ENCODE data around the gene UBE2N.

DNA sequence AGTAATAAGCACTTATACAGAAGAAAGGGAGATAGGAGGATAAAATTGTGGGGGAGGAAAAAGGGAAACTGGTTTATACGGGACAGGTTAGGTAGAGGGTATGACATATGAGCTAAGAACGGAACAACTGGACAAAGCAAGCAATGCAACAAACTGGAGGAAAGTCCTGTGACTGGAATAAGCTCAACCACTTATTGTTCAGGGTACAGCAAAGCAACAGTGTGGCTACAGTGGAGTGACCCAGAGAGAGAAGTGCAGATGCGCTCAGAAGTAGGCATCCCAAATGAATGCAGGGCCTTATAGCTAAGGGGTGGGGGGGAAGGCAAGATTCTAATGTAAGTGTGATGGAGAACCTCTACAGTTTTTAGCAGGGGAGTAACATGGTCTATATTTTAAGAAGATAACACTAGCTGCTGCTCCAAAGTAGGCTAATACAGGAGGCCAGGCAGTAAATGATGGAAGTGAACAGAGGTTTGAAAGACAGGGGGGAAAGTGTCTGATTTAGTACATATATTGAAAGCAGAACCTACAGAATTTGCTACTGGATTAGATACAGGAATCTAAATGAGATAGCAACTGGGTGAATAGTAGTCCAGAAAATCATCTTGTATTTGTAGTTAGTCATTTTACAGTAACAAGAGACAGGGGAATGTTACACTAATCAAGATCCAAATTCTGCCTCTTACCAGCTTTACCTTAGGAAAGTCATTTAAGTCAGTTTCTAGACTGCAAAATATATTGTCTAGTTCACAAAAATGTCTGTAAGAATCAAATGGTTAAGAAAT, 3.3 kb downstream of the UBE2N start:
- TF ChIP-seq, protein P1, sequence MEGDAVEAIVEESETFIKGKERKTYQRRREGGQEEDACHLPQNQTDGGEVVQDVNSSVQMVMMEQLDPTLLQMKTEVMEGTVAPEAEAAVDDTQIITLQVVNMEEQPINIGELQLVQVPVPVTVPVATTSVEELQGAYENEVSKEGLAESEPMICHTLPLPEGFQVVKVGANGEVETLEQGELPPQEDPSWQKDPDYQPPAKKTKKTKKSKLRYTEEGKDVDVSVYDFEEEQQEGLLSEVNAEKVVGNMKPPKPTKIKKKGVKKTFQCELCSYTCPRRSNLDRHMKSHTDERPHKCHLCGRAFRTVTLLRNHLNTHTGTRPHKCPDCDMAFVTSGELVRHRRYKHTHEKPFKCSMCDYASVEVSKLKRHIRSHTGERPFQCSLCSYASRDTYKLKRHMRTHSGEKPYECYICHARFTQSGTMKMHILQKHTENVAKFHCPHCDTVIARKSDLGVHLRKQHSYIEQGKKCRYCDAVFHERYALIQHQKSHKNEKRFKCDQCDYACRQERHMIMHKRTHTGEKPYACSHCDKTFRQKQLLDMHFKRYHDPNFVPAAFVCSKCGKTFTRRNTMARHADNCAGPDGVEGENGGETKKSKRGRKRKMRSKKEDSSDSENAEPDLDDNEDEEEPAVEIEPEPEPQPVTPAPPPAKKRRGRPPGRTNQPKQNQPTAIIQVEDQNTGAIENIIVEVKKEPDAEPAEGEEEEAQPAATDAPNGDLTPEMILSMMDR (IDR thresholded peaks at IDR 0.05; ENCODE audit: control extremely low read depth in 1 of 3, insufficient read depth in 1 of 3, low read depth in 1 of 3, low read length in 3 of 3), result no peak
- TF ChIP-seq FOSL1 (IDR thresholded peaks at IDR 0.05; ENCODE audit: insufficient read depth, low read depth, low read length), result no peak
- TF ChIP-seq JUN (IDR thresholded peaks at IDR 0.05; ENCODE audit: low read depth, low read length), result no peak
- TF ChIP-seq SIN3A (conservative IDR thresholded peaks at IDR 0.05 in 1 of 2, IDR thresholded peaks at IDR 0.05 in 1 of 2; ENCODE audit: low read depth in 1 of 2, low read length in 2 of 2), result no peak
- TF ChIP-seq EZH2 (IDR thresholded peaks at IDR 0.05; ENCODE audit: low read depth, low read length, severe bottlenecking), result no peak
- no peak for TF ChIP-seq CEBPB (IDR thresholded peaks at IDR 0.05; ENCODE audit: low read depth, low read length)
- no peak for TF ChIP-seq ASH2L (IDR thresholded peaks at IDR 0.05; ENCODE audit: low read length)
- TF ChIP-seq, protein P2, sequence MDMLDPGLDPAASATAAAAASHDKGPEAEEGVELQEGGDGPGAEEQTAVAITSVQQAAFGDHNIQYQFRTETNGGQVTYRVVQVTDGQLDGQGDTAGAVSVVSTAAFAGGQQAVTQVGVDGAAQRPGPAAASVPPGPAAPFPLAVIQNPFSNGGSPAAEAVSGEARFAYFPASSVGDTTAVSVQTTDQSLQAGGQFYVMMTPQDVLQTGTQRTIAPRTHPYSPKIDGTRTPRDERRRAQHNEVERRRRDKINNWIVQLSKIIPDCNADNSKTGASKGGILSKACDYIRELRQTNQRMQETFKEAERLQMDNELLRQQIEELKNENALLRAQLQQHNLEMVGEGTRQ (IDR thresholded peaks at IDR 0.05; ENCODE audit: low read length), result no peak
